PFSK-1 (cell line): ENCODE measurements around the gene HELZ.

Experiments used
- FOXP2 ChIP-seq: optimal IDR thresholded peaks from 2 replicates; pipeline ENCODE3; 2011; ENCODE audit warnings: borderline replicate concordance, control low read depth, inconsistent platforms; ENCODE audit not compliant: insufficient read depth; ENCODE audit errors: extremely low read length, extremely low read depth
- POLR2AphosphoS5 ChIP-seq: IDR thresholded peaks from 2 replicates; pipeline ENCODE4 v1.6.1; 2012; ENCODE audit warnings: low read depth, mild to moderate bottlenecking, control low read depth, low read length, moderate library complexity
- REST ChIP-seq, 2 experiments: IDR thresholded peaks; 2 replicates each; pipeline versions ENCODE4 v1.6.1 to v1.8.0; 2011 to 2012; ENCODE audit warnings: low read depth in 2 of 2, low read length in 2 of 2, control low read depth in 1 of 2, inconsistent platforms in 1 of 2, mild to moderate bottlenecking in 1 of 2, moderate library complexity in 1 of 2; ENCODE audit not compliant: insufficient read depth in 1 of 2
- SIN3A ChIP-seq: IDR thresholded peaks from 2 replicates; pipeline ENCODE4 v1.6.1; 2012; ENCODE audit warnings: mild to moderate bottlenecking, low read length, moderate library complexity, borderline replicate concordance; ENCODE audit not compliant: insufficient read depth
- TAF1 ChIP-seq: IDR thresholded peaks from 2 replicates; pipeline ENCODE4 v1.6.1; 2012; ENCODE audit warnings: low read length, control low read depth, borderline replicate concordance; ENCODE audit not compliant: insufficient read depth

HELZ gene

GRCh38 chr17:67212714-67213417 is 32.1 kb downstream of the HELZ start:
- TF ChIP-seq POLR2AphosphoS5 (no peak), REST (IDR thresholded peaks at IDR 0.05; ENCODE audit: insufficient read depth in 1 of 2, low read depth in 2 of 2, low read length in 2 of 2) (no peak), TAF1 (no peak), SIN3A (no peak), FOXP2 (no peak)

- TF ChIP-seq FOXP2 (no peak), TAF1 (no peak), SIN3A (no peak), REST (IDR thresholded peaks at IDR 0.05; ENCODE audit: insufficient read depth in 1 of 2, low read depth in 2 of 2, low read length in 2 of 2) (no peak), POLR2AphosphoS5 (no peak)
These were observed 32.8 kb downstream of the HELZ start for GRCh38 chr17:67212231-67212630.

GRCh38 chr17:67211742-67212141 is 33.3 kb downstream of the HELZ start:
- TF ChIP-seq FOXP2 (no peak), TAF1 (no peak)

GRCh38 chr17:67210915-67211314 is 34.1 kb downstream of the HELZ start:
- no peak for TF ChIP-seq TAF1
- TF ChIP-seq POLR2AphosphoS5: no peak
- no peak for TF ChIP-seq FOXP2
- no peak for TF ChIP-seq REST (IDR thresholded peaks at IDR 0.05; ENCODE audit: insufficient read depth in 1 of 2, low read depth in 2 of 2, low read length in 2 of 2)
- TF ChIP-seq SIN3A: no peak

- TF ChIP-seq REST (IDR thresholded peaks at IDR 0.05; ENCODE audit: insufficient read depth in 1 of 2, low read depth in 2 of 2, low read length in 2 of 2) (no peak), SIN3A (no peak), POLR2AphosphoS5 (no peak), FOXP2 (no peak), TAF1 (no peak)
These were observed 36.8 kb downstream of the HELZ start for GRCh38 chr17:67208232-67208631.

GRCh38 chr17:67203818-67204217 is 41.2 kb downstream of the HELZ start:
- TF ChIP-seq POLR2AphosphoS5: no peak
- no peak for TF ChIP-seq FOXP2
- TF ChIP-seq SIN3A: no peak
- TF ChIP-seq REST (IDR thresholded peaks at IDR 0.05; ENCODE audit: insufficient read depth in 1 of 2, low read depth in 2 of 2, low read length in 2 of 2): no peak
- TF ChIP-seq TAF1: no peak
